PFSK-1 (cell line): Measurements from ENCODE around the gene NUP62. TPM values are rescaled to one million over a fixed set of nuclear protein-coding genes. Genes with fewer than 3 reads are reported as not detected.
A peak's percentile ranks its signal among the peaks of the same experiment; 100 is the strongest.

Experiments
- FOXP2 ChIP-seq: optimal IDR thresholded peaks from 2 replicates; pipeline ENCODE3; 2011; ENCODE audit warnings: borderline replicate concordance, control low read depth, inconsistent platforms; ENCODE audit not compliant: insufficient read depth; ENCODE audit errors: extremely low read length, extremely low read depth
- POLR2AphosphoS5 ChIP-seq: IDR thresholded peaks from 2 replicates; pipeline ENCODE4 v1.6.1; 2012; ENCODE audit warnings: low read depth, mild to moderate bottlenecking, control low read depth, low read length, moderate library complexity
- SIN3A ChIP-seq: IDR thresholded peaks from 2 replicates; pipeline ENCODE4 v1.6.1; 2012; ENCODE audit warnings: mild to moderate bottlenecking, low read length, moderate library complexity, borderline replicate concordance; ENCODE audit not compliant: insufficient read depth
- TAF1 ChIP-seq: IDR thresholded peaks from 2 replicates; pipeline ENCODE4 v1.6.1; 2012; ENCODE audit warnings: low read length, control low read depth, borderline replicate concordance; ENCODE audit not compliant: insufficient read depth
- polyA plus RNA-seq: library from polyadenylated mRNA; unstranded; fragments of >200 nt; gene quantifications from one replicate; pipeline ENCODE4 v1.2.1, GENCODE V29; 2012; ENCODE audit warnings: low read depth, missing spikeins; ENCODE audit not compliant: insufficient read length
- TF ChIP-seq, protein P1 (sequence below), 2 experiments: IDR thresholded peaks; 2 replicates each; pipeline versions ENCODE4 v1.6.1 to v1.8.0; 2011 to 2012; ENCODE audit warnings: low read depth in 2 of 2, low read length in 2 of 2, control low read depth in 1 of 2, inconsistent platforms in 1 of 2, mild to moderate bottlenecking in 1 of 2, moderate library complexity in 1 of 2; ENCODE audit not compliant: insufficient read depth in 1 of 2

NUP62 gene, protein sequence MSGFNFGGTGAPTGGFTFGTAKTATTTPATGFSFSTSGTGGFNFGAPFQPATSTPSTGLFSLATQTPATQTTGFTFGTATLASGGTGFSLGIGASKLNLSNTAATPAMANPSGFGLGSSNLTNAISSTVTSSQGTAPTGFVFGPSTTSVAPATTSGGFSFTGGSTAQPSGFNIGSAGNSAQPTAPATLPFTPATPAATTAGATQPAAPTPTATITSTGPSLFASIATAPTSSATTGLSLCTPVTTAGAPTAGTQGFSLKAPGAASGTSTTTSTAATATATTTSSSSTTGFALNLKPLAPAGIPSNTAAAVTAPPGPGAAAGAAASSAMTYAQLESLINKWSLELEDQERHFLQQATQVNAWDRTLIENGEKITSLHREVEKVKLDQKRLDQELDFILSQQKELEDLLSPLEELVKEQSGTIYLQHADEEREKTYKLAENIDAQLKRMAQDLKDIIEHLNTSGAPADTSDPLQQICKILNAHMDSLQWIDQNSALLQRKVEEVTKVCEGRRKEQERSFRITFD
- 68.7 TPM for polyA plus RNA-seq

DNA sequence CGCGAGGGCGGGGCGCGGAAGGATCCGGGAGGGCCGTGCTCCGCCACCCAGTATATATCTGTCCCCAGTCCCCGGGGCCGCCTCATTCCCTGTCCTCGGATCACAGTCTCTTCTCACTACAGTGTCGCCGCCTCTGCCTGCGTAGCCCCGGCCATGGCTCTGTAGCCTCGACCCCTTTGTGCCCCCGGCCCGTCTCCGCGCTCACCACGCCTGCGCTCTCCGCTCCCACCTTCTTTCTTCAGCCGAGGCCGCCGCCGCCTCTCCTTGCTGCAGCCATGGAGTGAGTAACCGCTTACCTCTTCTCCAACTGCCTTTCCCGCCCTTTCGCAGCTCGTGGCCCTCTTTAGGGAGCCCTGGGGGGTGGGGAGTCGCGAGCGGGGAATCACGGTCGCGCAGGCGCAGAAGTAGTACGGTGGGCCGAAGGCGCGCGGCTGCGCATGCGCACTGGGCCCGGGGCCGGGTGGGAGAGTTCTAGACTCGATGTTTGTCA lies at the start of gene NUP62, which contains the start of gene ATF5:
Gene NUP62 (minus strand): TSS at position 384 of the 490 bp plus-strand sequence. CDS start 19,697 bp downstream, outside the sequence.
Gene ATF5 (plus strand): TSS at position 85 of the 490 bp plus-strand sequence. CDS start 1,646 bp downstream, outside the sequence.
- TF ChIP-seq, protein P1, sequence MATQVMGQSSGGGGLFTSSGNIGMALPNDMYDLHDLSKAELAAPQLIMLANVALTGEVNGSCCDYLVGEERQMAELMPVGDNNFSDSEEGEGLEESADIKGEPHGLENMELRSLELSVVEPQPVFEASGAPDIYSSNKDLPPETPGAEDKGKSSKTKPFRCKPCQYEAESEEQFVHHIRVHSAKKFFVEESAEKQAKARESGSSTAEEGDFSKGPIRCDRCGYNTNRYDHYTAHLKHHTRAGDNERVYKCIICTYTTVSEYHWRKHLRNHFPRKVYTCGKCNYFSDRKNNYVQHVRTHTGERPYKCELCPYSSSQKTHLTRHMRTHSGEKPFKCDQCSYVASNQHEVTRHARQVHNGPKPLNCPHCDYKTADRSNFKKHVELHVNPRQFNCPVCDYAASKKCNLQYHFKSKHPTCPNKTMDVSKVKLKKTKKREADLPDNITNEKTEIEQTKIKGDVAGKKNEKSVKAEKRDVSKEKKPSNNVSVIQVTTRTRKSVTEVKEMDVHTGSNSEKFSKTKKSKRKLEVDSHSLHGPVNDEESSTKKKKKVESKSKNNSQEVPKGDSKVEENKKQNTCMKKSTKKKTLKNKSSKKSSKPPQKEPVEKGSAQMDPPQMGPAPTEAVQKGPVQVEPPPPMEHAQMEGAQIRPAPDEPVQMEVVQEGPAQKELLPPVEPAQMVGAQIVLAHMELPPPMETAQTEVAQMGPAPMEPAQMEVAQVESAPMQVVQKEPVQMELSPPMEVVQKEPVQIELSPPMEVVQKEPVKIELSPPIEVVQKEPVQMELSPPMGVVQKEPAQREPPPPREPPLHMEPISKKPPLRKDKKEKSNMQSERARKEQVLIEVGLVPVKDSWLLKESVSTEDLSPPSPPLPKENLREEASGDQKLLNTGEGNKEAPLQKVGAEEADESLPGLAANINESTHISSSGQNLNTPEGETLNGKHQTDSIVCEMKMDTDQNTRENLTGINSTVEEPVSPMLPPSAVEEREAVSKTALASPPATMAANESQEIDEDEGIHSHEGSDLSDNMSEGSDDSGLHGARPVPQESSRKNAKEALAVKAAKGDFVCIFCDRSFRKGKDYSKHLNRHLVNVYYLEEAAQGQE (IDR thresholded peaks at IDR 0.05; ENCODE audit: insufficient read depth in 1 of 2, low read depth in 2 of 2, low read length in 2 of 2): no peak
- TF ChIP-seq POLR2AphosphoS5: peak; percentile 87; the same call in 1 of the 2 replicates
- TF ChIP-seq SIN3A: no peak; the same call in 1 of the 2 replicates
- TF ChIP-seq TAF1: peak; percentile 60; the same call in 1 of the 2 replicates
- no peak for TF ChIP-seq FOXP2

DNA sequence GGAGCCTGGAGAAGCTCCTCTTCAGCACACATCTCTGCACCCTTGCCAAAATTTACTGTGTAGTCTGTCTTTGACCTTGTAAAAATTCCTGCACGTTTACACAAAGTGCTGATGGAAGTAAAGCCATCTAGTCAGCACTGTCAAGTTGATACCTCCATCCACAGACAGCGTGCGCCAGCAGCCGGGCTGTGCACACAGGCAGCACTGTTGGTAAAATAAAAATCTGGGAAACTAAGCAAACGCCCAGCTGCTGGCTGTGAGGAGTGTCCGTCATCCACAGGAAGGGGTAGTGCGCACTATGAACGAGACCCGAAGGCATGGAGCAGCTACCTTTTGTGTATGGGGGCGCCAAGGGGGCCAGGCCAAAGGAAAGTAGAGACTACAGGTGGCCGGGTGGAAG lies 49.0 kb upstream of the NUP62 start:
- TF ChIP-seq FOXP2 (no peak), POLR2AphosphoS5 (no peak), TAF1 (no peak), SIN3A (no peak)
- TF ChIP-seq, protein P1 (IDR thresholded peaks at IDR 0.05; ENCODE audit: insufficient read depth in 1 of 2, low read depth in 2 of 2, low read length in 2 of 2): no peak

DNA sequence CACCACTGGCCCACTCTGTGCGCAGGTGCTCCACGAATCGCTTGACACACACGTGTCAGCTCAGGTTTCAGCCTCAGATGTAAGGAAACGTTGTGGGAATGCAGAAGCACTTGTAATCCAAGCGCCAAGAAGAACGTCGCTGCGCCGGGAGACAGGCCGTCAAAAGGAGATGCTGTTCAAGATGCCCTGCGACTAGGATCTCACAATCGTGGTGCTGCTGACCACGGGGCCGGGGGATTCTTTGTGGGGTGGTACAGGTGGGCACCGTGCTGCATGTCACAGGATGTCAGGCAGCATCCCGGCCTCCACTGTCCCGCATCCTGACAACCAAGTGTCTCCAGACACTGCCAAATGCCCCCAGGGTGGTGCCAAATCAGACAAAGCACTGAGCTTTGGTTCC lies 48.6 kb upstream of the NUP62 start:
- TF ChIP-seq POLR2AphosphoS5: no peak
- no peak for TF ChIP-seq FOXP2
- no peak for TF ChIP-seq TAF1
- TF ChIP-seq, protein P1 (IDR thresholded peaks at IDR 0.05; ENCODE audit: insufficient read depth in 1 of 2, low read depth in 2 of 2, low read length in 2 of 2): no peak
- TF ChIP-seq SIN3A: no peak

DNA sequence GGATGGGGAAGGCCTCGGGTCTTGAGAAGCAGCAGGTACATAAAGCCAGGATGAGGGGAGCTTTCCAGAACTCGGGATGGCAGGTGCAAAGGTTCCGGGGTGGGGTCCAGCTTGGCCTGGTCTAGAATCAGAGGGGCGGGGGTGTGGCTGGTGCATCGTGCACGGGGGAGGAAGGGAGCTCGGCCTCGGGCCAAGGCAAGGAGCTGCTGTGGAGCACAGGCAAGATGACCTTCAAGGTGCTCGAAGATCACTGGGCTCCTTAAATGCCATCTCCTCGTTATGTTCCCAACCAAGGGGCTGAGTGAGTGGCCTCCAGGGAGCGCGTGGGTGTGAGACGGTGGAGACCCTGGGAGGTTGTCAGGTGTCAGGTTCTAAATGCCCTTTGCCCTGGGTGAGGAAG lies 47.8 kb upstream of the NUP62 start:
- TF ChIP-seq TAF1: no peak
- TF ChIP-seq FOXP2: no peak
- no peak for TF ChIP-seq POLR2AphosphoS5
- TF ChIP-seq, protein P1 (IDR thresholded peaks at IDR 0.05; ENCODE audit: insufficient read depth in 1 of 2, low read depth in 2 of 2, low read length in 2 of 2): no peak
- no peak for TF ChIP-seq SIN3A
